Sigmoid colon (tissue), 4 donors: ENCODE data around the gene SDK2.

ENCODE experiments used
- POLR2A ChIP-seq, 2 donors: fragments of 450-650 bp; IDR thresholded peaks; one replicate each; pipeline ENCODE4 v1.6.1; 2016; ENCODE audit warnings: antibody characterized with exemption in 2 of 2, mild to moderate bottlenecking in 2 of 2, moderate library complexity in 2 of 2
- POLR2AphosphoS5 ChIP-seq, 4 donors: sonication (generic); formaldehyde crosslinking; IDR thresholded peaks; one replicate each; pipeline ENCODE4 v1.6.1; 2017; ENCODE audit warnings: antibody characterized with exemption in 4 of 4
- TF ChIP-seq, protein P1 (sequence below), 4 experiments: fragments of 450-650 bp in 3 of 4; fragments of 200-600 bp in 1 of 4; IDR thresholded peaks; one replicate each; pipeline ENCODE4 v1.5.1; 2016 to 2019; ENCODE audit warnings: antibody characterized with exemption in 4 of 4, mild to moderate bottlenecking in 3 of 4, moderate library complexity in 2 of 4

DNA sequence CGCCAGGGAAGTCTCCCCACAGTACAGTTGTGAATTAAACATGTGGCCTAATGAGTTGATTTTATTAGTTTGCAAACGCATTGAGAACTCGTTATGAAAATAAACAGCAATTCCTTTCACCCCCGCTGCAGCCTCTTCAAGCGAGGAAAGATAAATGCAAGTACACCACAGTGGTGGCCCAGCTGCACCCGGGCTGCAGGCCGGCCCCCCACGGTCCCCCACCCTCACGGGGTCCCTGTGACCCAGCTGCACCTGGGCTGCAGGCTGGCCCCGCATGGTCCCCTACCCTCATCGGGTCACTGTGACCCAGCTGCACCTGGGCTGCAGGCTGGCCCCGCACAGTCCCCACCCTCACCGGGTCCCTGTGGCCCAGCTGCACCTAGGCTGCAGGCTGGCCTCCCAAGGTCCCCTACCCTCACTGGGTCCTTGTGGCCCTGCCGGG lies 32.2 kb downstream of the SDK2 start:
- TF ChIP-seq, protein P1, sequence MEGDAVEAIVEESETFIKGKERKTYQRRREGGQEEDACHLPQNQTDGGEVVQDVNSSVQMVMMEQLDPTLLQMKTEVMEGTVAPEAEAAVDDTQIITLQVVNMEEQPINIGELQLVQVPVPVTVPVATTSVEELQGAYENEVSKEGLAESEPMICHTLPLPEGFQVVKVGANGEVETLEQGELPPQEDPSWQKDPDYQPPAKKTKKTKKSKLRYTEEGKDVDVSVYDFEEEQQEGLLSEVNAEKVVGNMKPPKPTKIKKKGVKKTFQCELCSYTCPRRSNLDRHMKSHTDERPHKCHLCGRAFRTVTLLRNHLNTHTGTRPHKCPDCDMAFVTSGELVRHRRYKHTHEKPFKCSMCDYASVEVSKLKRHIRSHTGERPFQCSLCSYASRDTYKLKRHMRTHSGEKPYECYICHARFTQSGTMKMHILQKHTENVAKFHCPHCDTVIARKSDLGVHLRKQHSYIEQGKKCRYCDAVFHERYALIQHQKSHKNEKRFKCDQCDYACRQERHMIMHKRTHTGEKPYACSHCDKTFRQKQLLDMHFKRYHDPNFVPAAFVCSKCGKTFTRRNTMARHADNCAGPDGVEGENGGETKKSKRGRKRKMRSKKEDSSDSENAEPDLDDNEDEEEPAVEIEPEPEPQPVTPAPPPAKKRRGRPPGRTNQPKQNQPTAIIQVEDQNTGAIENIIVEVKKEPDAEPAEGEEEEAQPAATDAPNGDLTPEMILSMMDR (IDR thresholded peaks at IDR 0.05), result no peak
- no peak for TF ChIP-seq POLR2AphosphoS5 (IDR thresholded peaks at IDR 0.05)
- no peak for TF ChIP-seq POLR2A (IDR thresholded peaks at IDR 0.05)
